T47D (cell line): ENCODE data around the gene GPR35.

Experiments
- DNase-seq, 2 experiments: peaks; one replicate each; pipeline versions ENCODE4 v3.0.0 to v3.0.0-alpha.2; 2011 to 2012; ENCODE audit warnings: low read depth in 1 of 2, low spot score in 1 of 2
- JUND ChIP-seq: IDR thresholded peaks from 2 replicates; pipeline ENCODE4 v1.6.1; 2012; ENCODE audit warnings: low read depth
- in situ Hi-C: cut with HindIII; loops from 2 replicates; pipeline ENCODE4 v1.10.0; 2016; ENCODE audit warnings: low sequenced_read_pairs, low pct_unique_long_range_greater_than_20kb

The GPR35 gene

GRCh38 chr2:240601061-240601830 lies 24.0 kb upstream of the GPR35 start:
- in situ Hi-C loops: no loop called here
- no peak for DNase-seq
- no peak for TF ChIP-seq JUND

GRCh38 chr2:240601831-240602160 lies 23.5 kb upstream of the GPR35 start:
- in situ Hi-C loops: no loop called here
- no peak for DNase-seq
- no peak for TF ChIP-seq JUND

- in situ Hi-C loops: no loop called here
- TF ChIP-seq JUND: no peak
- no peak for DNase-seq
Measured at GRCh38 chr2:240602266-240603050, 22.8 kb upstream of the GPR35 start.

GRCh38 chr2:240603081-240603835 lies 22.0 kb upstream of the GPR35 start:
- DNase-seq: no peak
- TF ChIP-seq JUND: no peak
- in situ Hi-C loops: no loop called here

DNA sequence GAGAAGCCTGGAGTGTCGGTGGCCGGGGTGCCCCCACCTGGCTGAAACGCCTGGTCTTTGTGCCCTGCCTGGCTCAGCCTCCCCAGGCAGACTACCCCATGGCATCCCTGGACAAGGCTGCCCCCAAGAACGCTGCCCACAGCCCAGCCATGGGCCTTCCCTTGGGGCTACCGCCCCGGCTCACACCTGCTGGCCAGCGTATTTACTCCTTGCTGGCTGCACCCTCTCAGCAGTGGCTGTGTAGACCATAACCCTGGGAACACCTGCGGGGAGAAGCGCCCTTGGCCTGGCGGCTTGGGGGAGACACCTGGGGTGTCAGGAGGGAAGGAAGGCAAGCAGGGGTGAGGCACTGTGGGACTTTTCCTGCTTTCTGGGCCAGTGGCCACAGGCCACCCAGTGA lies 21.4 kb upstream of the GPR35 start:
- TF ChIP-seq JUND: no peak
- no peak for DNase-seq
- in situ Hi-C loops: no loop called here

DNA sequence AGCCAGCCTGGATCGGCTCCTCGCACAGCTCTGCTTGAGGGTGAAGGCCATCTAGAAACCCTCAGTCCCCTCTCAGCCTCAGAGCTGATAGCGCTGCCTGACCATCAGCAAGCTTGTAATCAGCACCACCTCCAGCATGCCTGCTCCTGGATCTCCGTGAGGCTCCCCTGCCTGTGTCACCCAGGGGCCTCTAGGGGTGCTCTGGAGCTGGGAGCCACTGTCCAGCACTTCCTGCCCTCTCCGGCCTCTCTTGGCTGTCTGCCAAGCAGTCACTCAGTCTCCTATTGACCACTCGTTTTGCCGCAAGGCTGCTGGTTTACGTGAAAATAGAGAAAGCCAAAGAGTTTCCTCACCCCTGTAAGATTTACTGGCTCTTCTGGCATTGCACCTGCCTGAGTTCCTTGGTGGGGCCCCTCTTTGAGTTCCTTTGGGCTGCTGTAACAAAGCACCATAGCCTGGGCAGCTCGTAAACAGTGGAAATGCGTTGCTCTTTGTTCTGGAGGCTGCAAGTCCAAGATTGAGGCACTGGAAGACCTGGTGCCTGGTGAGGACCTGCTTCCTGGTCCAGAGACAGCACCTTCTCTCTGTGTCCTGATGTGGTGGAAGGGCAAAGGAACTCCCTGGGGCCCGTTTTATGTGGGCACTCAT lies 20.9 kb upstream of the GPR35 start:
- no peak for TF ChIP-seq JUND
- DNase-seq: peak; percentile 55 to 60
- in situ Hi-C loops: no loop called here

- no peak for DNase-seq
Measured at GRCh38 chr2:240604939-240605716, 20.2 kb upstream of the GPR35 start.

DNA sequence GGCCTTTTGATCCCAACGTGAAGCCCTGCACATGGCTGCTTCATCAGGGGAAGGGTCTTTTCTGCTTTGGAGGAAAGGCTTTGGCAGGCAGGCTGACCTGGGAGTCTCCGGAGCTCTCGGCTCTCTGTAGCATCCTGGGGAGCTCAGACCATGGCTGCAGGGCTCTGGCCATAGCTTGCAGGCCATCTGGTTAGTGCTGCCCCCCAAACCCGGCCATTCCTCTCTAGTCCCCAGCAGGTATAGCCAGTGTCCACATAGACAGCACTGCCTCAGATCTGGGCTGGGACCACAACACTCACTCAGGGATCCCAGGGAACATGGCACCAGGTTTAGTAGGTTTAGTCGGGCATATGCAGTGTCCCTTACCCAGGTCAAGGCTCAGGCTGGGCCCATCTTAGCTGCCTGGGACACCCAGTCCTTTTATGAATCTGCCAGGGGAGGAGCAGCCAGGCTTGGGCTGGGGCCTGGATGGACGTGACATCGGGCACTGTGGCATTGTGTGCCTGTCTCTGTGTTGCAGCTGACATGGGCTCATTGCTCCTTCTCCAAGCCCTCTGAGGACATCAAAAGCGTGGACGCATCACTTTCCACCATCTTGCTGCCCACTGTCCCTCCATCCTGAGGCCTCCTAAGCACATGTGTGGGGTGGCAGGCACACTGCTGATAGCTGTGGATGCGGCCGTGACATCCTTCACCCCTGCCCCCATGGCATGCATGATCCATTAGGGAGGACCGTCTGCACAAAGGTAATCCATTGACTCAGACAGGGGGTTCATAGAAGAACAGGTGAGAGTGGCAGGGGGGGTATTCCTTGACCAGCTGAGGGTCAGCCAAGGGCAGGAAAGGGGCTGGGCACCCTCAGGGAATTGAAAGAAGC lies 19.2 kb upstream of the GPR35 start:
- no peak for DNase-seq
- TF ChIP-seq JUND: no peak
- in situ Hi-C loops: no loop called here

More at GRCh38 chr2:240604939-240605716, 20.2 kb upstream of the GPR35 start:
- in situ Hi-C loops: no loop called here
- TF ChIP-seq JUND: no peak

GRCh38 chr2:240611601-240612210 lies 13.6 kb upstream of the GPR35 start:
- no peak for TF ChIP-seq JUND
- in situ Hi-C loops: no loop called here
- DNase-seq: no peak

GRCh38 chr2:240613781-240614180 lies 11.5 kb upstream of the GPR35 start:
- DNase-seq: no peak
- in situ Hi-C loops: no loop called here
- no peak for TF ChIP-seq JUND

GRCh38 chr2:240614391-240614790 lies 10.9 kb upstream of the GPR35 start:
- no peak for TF ChIP-seq JUND
- in situ Hi-C loops: no loop called here
- DNase-seq: no peak
